ENCODE results near the gene COMTD1.

The COMTD1 gene

DNA sequence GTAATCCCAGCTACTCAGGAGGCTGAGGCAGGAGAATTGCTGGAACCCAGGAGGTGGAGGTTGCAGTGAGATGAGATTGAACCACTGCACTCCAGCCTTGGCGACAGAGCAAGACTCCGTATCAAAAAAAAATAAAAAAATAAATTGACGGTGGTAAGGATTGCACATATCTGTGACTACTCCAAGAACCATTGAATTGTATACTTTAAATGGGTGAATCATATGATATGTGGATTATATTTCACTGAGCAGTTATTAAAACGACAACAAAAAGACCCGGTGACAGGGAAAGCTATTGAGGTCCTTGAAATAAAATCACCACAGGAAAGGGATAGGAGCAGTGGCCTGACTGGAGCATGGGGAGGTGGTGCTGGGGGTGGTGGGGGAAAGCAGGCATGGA lies 31.2 kb upstream of the COMTD1 start:
- H2AFZ ChIP-seq: no peak overlapping the region
- no peak overlapping the region for H3K9ac ChIP-seq
- H3K36me3 ChIP-seq (ENCODE audit: control insufficient read depth, insufficient read depth, low read length): no peaks in the 10 kb centered on the region
- no peak overlapping the region for H3K4me2 ChIP-seq (ENCODE audit: low read length)
- no peak overlapping the region for H3K27ac ChIP-seq
- H3K9me3 ChIP-seq (ENCODE audit: control insufficient read depth, low read length): no peaks in the 10 kb centered on the region
- TF ChIP-seq, protein P1, sequence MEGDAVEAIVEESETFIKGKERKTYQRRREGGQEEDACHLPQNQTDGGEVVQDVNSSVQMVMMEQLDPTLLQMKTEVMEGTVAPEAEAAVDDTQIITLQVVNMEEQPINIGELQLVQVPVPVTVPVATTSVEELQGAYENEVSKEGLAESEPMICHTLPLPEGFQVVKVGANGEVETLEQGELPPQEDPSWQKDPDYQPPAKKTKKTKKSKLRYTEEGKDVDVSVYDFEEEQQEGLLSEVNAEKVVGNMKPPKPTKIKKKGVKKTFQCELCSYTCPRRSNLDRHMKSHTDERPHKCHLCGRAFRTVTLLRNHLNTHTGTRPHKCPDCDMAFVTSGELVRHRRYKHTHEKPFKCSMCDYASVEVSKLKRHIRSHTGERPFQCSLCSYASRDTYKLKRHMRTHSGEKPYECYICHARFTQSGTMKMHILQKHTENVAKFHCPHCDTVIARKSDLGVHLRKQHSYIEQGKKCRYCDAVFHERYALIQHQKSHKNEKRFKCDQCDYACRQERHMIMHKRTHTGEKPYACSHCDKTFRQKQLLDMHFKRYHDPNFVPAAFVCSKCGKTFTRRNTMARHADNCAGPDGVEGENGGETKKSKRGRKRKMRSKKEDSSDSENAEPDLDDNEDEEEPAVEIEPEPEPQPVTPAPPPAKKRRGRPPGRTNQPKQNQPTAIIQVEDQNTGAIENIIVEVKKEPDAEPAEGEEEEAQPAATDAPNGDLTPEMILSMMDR (IDR thresholded peaks at IDR 0.05): no peak
- no peaks in the 10 kb centered on the region for H3K4me1 ChIP-seq
- no peak overlapping the region for H3K4me3 ChIP-seq (ENCODE audit: low read depth, low read length)
- no peaks in the 10 kb centered on the region for H3K79me2 ChIP-seq
- no peaks in the 10 kb centered on the region for H3K27me3 ChIP-seq (ENCODE audit: control insufficient read depth, insufficient read depth, low read length)

DNA sequence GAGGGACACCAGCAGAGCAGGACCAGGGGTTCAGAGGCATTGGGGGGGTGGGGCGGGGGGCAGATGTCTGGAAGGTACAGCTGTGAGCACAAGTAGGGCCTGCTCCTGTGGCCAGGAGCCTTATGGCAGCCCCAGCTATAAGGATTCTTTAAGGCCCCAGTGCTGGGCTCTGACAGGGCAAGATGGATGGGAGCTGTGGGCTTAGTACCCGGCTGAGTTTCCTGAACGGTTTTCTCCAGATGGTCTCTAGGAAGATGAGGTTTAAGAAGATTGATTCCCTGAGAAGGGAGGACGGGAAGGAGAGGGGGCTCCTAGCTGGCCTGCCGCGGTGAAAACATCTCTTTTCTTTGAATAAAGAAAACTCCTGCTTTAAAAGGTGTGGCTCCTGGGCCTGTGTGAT lies 30.1 kb upstream of the COMTD1 start:
- Histone ChIP-seq H3K27ac (no peak overlapping the region), H2AFZ (no peak overlapping the region), H3K9ac (no peak overlapping the region), H3K4me1 (no peaks in the 10 kb centered on the region), H3K9me3 (ENCODE audit: control insufficient read depth, low read length) (no peaks in the 10 kb centered on the region), H3K36me3 (ENCODE audit: control insufficient read depth, insufficient read depth, low read length) (no peaks in the 10 kb centered on the region), H3K79me2 (no peaks in the 10 kb centered on the region), H3K27me3 (ENCODE audit: control insufficient read depth, insufficient read depth, low read length) (no peaks in the 10 kb centered on the region), H3K4me2 (ENCODE audit: low read length) (no peak overlapping the region), H3K4me3 (ENCODE audit: low read depth, low read length) (no peak overlapping the region)
- TF ChIP-seq, protein P1 (IDR thresholded peaks at IDR 0.05): no peak

DNA sequence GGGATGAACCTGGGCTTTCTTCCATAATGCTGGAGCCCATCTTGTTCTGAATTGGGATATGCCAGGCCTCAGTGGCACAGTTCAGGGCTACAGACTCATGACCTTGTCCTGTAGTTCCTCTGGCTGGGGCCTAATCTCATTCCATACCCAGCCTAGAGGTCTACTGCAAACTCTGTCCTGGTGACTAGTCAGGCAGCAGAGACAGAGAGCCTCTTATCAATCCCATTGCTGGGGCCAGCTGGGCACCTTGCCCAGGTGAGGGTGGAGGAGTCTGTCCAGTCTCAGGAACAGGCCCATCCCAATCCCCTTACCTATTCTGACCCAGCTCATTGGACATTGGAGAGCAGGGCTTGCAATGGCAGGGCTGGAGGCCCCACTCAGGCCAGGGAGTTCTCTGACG lies 28.0 kb upstream of the COMTD1 start:
- Histone ChIP-seq H2AFZ (no peak overlapping the region), H3K4me1 (no peaks in the 10 kb centered on the region), H3K4me3 (ENCODE audit: low read depth, low read length) (no peak overlapping the region), H3K36me3 (ENCODE audit: control insufficient read depth, insufficient read depth, low read length) (no peaks in the 10 kb centered on the region), H3K79me2 (no peaks in the 10 kb centered on the region), H3K27me3 (ENCODE audit: control insufficient read depth, insufficient read depth, low read length) (no peaks in the 10 kb centered on the region), H3K27ac (no peak overlapping the region), H3K9me3 (ENCODE audit: control insufficient read depth, low read length) (no peaks in the 10 kb centered on the region), H3K4me2 (ENCODE audit: low read length) (no peak overlapping the region), H3K9ac (no peak overlapping the region)
- TF ChIP-seq, protein P1 (IDR thresholded peaks at IDR 0.05): no peak

DNA sequence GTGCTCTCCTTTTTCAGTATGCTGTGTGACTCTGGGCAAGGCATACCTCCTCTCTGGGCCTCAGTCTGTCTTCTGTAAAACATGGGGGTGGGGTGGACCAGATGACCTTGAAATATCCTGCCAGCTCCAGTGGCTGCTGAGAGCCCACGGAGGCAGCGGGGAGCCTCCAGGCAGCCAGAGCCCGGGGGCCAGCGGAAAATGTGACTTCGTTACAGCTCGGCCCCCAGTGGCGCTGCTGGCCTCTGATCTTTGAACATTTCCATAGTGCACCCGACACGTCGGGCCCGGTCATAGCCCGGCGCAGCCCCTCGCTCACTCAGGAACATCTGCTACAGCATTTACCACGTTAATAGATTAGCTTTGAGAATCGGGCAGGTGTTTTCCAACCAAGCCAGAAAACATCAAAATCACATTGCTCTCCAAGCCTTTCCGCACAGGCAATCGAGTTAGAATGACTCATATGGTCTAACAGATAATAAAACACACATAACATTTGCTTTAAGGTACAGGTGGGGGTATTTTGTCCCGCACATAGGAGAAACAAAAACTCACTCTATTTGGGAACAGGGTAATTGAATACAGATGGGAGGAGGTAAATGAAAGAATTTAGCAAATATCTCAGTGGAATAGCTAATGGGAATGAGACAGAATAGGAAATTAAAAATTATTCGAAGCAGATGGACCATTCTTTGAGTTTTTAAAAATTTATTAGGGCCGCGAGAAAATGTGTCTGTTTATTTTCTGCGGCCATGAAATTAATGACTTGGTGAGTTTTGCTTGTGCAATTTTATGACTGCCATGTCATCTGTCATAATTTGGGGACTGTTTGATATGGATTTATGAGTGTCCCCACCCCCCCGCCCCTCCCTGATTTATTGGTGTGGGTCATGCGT lies 26.3 kb upstream of the COMTD1 start:
- no peak overlapping the region for H3K9ac ChIP-seq
- no peaks in the 10 kb centered on the region for H3K9me3 ChIP-seq (ENCODE audit: control insufficient read depth, low read length)
- no peak overlapping the region for H2AFZ ChIP-seq
- no peaks in the 10 kb centered on the region for H3K36me3 ChIP-seq (ENCODE audit: control insufficient read depth, insufficient read depth, low read length)
- H3K4me2 ChIP-seq (ENCODE audit: low read length): no peak overlapping the region
- H3K27me3 ChIP-seq (ENCODE audit: control insufficient read depth, insufficient read depth, low read length): no peaks in the 10 kb centered on the region
- no peak overlapping the region for H3K27ac ChIP-seq
- no peak overlapping the region for H3K4me3 ChIP-seq (ENCODE audit: low read depth, low read length)
- no peaks in the 10 kb centered on the region for H3K79me2 ChIP-seq
- no peaks in the 10 kb centered on the region for H3K4me1 ChIP-seq
- TF ChIP-seq, protein P1 (IDR thresholded peaks at IDR 0.05): no peak

DNA sequence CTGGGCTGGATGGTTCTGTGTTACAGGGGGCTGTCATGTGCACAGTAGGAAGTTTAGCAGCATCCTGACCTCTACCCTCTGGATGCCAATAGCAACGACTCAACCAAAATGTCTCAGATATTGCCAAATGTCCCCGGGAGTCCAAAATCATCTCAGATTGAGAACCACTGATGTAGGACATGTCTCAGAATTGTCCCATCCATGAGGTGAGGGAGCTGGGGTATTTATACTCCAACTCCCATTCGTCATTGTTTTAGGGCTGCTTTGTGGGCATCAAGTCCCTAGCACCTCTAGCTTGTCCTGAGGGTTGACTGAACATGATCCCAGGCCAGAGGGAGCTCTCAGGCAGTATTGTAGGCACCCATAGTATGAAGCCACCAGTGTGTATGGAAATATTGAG lies 25.2 kb upstream of the COMTD1 start:
- H3K9ac ChIP-seq: no peak overlapping the region
- H3K27ac ChIP-seq: no peak overlapping the region
- H3K79me2 ChIP-seq: no peaks in the 10 kb centered on the region
- H3K9me3 ChIP-seq (ENCODE audit: control insufficient read depth, low read length): no peaks in the 10 kb centered on the region
- H3K4me3 ChIP-seq (ENCODE audit: low read depth, low read length): no peak overlapping the region
- no peak overlapping the region for H3K4me2 ChIP-seq (ENCODE audit: low read length)
- no peaks in the 10 kb centered on the region for H3K36me3 ChIP-seq (ENCODE audit: control insufficient read depth, insufficient read depth, low read length)
- no peak overlapping the region for H2AFZ ChIP-seq
- TF ChIP-seq, protein P1 (IDR thresholded peaks at IDR 0.05): no peak
- no peaks in the 10 kb centered on the region for H3K27me3 ChIP-seq (ENCODE audit: control insufficient read depth, insufficient read depth, low read length)
- no peaks in the 10 kb centered on the region for H3K4me1 ChIP-seq

Measured in parathyroid adenoma (tissue), 2 donors.